GM18868 (cell line): Measurements from ENCODE around the gene SH3BGRL2.
"Not testable (repeated sequence)": the region's sequence is repeated elsewhere in the genome, so short reads cannot be mapped to it uniquely, and the experiment has no call there.

Source experiments
- ATAC-seq: cut with Tn5 transposase; IDR thresholded peaks from one replicate; pipeline ENCODE4 v1.9.1; 2021; ENCODE audit warnings: mild to moderate bottlenecking, moderate library complexity; ENCODE audit not compliant: unreplicated experiment

The SH3BGRL2 gene

DNA sequence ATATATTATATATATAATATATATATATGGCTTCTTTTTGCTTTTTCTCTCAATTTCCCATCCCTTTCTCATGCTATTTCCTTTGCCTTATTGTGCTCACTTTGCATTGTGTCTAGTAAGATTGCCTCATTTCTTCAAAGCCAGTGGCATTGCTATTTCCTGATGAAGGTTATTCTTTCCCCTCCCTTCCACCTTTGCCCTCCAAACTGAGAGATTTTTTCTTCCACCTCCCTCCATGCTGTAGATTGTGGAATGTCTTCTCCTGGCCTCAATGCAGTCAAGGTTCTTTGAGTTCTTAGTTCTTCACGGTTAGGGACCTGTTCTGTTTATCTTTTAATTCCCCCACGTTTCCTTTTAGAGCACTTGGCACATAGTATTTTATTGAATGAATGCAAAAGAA is 17.2 kb downstream of the SH3BGRL2 start:
- ATAC-seq, result no peak

GRCh38 chr6:79649016-79649415 is 17.9 kb downstream of the SH3BGRL2 start:
- no peak for ATAC-seq

DNA sequence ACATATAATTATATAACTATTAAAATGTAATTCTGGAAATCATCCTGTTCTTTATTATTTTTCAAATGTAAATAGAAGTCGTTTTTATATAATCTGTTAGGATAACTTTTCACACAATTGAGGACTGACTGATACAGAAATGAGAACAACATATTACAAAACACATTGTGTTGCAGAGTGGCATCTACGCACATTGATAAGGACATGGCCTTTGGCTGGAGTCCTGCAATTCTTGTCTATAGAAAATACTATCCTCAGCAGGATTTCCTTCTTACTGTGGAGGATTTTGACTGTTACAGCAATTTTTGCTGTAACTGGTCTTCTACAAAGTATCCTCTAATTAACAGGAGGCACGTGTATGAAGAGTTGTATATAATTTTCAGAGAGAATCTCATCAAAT is 19.8 kb downstream of the SH3BGRL2 start:
- no peak for ATAC-seq

GRCh38 chr6:79656134-79656533 is 25.0 kb downstream of the SH3BGRL2 start:
- ATAC-seq, result no peak

GRCh38 chr6:79657238-79657637 is 26.1 kb downstream of the SH3BGRL2 start:
- no peak for ATAC-seq

DNA sequence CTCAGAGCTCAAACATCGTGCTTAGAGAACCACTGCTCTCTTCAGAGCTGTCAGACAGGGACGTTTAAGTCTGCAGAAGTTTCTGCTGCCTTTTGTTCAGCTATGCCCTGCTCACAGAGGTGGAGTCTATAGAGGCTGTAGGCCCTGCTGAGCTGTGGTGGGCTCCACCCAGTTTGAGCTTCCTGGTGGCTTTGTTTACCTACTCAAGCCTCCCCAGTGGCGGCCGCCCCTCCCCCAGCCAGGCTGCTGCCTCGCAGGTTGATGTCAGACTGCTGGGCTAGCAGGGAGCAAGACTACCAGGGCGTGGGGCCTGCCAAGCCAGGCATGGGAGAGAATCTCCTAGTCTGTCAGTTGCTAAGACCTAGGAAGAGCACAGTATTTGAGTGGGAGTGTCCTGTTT is 32.5 kb downstream of the SH3BGRL2 start:
- not testable (repeated sequence) for ATAC-seq

GRCh38 chr6:79665725-79666551 is 34.8 kb downstream of the SH3BGRL2 start:
- ATAC-seq, result no peak

- ATAC-seq, result no peak
Measured at GRCh38 chr6:79666634-79667033, 35.5 kb downstream of the SH3BGRL2 start.

GRCh38 chr6:79668381-79668780 is 37.3 kb downstream of the SH3BGRL2 start:
- peak; percentile 35 for ATAC-seq

GRCh38 chr6:79669766-79670165 is 38.6 kb downstream of the SH3BGRL2 start:
- no peak for ATAC-seq

- no peak for ATAC-seq
Measured at GRCh38 chr6:79670789-79671188, 39.7 kb downstream of the SH3BGRL2 start.

DNA sequence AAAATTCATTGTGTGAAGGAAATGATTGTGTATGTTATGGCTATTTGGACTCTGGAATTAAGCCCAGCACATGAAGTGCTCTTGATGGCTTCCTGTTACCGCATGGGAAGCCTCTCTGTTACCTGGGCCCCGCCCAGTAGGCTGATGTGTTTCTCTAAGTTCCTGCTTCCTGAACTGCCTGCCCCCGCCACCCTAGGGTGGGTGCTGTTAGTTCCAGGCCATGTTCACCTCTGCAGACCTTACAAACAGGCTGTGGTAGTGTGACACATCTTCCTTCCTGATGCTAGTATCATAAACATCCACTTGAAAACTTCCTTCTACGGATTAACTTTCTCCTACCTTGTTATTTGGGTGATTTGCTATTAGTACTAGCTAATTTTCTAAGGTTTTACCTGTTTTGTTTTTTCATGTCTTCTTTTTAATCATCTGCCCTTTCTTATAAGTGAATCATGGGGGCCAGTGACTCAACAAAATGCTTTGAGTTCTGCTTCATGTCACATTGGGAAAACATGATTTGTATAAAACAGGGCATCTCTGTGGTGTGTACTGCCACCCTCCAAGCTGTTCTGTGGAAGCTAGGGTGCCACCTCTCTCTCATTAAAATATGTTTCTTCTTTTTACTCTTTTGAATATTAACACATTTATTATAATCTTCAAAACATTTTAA is 40.6 kb downstream of the SH3BGRL2 start:
- ATAC-seq, result no peak

DNA sequence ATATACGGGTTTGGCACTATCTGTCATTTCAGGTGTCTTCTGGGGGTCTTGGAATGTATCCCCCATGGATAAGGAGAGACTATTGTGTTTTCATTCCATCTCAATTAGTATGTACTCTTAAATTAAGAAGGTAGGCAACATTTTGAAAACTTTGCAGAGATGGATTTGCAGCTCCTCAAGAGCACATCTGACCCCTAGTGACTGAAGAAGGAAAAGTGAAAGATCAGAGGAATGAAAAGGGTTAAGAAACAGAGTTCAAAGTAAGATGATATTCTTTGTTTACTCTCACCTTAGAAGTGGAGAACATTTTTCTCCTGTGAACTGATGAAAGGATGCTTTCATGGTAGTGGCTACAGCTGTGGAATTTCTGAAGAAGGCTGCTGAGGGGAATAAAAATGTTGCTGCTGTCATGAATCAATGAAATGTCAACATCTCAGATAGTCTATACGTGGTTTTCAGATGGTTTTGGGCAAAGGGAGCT is 41.5 kb downstream of the SH3BGRL2 start:
- no peak for ATAC-seq

- no peak for ATAC-seq
Measured at GRCh38 chr6:79673947-79674346, 42.8 kb downstream of the SH3BGRL2 start.

DNA sequence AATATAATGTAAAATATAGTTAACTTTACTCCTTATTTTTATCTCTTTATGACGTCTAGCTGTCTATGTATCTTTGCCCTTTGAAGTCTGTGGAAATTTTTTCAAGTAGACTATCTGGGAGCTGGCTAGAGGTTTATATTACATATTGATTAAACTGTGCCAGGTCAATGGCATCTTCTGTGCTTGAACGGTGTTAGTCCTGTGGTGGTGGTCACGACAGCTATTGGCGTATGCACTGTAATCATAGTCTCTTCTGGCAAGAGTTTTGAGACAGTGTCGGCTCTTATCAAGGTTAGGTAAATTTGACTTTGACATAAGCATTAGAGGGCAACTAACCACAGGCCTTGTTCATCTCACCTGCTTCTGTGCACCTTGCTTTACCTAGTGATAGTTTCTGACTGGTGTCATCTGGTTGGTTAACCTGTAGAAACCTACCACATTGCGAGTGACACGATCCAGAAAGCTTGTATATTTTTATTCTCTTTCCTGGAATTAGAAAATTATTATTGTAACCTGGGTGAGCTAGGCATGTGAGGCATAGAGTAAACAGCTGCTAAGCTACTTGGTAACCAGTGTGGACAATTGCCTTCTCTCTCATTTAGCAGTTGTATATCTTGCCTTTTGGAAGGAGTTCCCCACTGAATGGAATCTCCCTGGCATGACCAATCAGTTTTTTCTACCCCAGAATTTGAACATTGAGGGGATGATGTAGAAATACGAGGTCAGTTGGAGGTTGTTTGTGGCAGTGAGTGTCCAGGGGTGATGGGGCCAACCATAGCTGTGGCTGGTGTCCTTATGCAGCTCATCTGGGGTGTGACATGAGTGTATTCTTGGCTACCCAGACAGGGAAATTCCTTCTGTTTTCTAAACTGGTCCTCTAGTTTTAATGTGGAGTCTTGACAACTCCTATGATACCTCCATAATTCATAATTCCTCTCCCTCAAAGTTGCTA is 45.9 kb downstream of the SH3BGRL2 start:
- no peak for ATAC-seq

DNA sequence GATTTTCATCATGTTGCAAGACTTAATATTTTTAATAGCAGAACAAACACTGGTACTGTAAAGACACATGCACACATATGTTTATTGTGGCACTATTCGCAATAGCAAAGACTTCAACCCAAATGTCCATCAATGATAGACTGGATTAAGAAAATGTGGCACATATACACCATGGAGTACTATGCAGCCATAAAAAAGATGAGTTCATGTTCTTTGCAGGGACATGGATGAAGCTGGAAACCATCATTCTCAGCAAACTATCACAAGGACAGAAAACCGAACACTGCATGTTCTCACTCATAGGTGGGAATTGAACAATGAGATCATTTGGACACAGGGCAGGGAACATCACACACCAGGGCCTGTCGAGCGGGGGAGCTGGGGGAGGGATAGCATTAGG is 51.6 kb downstream of the SH3BGRL2 start:
- not testable (repeated sequence) for ATAC-seq

DNA sequence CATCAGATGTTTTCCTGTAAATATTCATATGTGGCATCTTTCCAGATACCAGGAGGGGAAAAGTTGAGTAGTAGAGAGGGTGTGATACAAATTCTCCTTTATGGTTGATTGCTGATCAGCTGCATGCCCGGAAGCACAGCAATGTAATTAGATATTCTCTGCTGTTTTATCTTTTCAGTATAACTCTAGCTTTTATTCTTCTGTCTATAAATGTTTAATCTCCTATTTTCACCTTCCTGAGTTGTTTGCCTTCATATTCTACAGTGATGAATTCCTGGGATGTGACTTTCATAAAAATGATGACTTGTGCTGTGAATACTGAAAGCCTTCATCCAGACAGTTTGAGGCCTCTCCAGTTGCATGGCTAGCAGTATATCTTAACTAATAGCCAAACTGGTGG is 53.7 kb downstream of the SH3BGRL2 start:
- no peak for ATAC-seq

GRCh38 chr6:79686707-79687309 is 55.7 kb downstream of the SH3BGRL2 start:
- no peak for ATAC-seq

- ATAC-seq, result no peak
Measured at GRCh38 chr6:79687759-79688158, 56.6 kb downstream of the SH3BGRL2 start.

DNA sequence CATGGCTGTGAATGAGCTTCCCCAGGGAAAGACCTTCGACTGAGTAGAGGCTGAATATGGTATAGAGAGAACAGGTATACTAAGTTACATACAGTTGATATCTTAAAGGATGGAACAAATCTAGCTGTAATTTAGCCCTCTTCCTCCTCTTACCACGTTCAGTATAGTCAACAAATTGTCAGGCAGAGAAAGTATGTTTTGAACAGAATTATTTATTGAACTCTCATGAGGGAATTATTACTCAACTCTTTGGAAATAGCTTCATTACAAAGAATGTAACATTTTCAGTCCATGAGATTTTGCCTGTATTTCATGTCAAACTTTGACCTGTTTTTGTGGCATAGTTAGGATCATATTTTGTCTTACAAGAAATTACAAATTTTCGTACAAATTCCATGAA is 63.0 kb downstream of the SH3BGRL2 start:
- ATAC-seq, result no peak
